ENCODE data around the gene PODN.

PODN gene

DNA sequence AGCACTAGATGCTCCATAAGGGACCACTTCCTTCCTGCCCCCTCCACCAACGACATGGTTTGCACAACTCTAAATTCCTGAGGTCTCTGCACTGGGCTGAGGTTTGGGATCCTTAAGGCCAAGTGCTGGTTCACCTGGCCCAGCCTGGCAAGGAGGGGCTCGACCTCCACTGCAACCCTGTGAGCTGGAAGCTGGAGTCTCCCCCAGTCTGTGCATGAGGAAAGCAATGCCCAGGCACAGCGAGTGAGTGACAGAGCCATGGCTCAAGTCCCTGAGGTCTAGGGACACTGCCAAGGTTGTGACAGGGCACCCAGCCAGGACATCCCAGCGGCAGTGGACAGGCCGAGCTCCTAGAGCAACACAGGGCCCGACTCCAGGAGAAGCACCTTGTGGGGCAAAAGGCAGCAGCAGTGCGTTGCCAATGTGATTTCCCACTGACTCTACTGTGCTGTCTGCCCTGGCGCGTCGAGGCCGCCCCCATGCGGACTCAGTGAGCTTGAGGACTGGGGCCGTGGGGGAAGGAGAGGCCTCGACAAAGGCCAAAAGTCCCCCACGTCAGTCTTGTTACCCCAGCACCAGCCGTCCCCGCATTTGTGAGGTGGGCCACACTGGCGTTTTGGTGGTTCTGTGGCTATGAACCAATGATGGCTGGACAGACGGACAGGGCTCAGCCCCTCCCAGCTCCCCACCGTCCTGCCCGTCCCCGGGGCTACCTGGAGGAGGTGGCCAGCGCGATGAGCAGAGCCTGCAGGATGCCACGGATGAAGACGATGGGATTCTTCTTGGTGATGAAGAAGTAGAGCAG is 30.0 kb downstream of the PODN start:
- no peak for DNase-seq

DNA sequence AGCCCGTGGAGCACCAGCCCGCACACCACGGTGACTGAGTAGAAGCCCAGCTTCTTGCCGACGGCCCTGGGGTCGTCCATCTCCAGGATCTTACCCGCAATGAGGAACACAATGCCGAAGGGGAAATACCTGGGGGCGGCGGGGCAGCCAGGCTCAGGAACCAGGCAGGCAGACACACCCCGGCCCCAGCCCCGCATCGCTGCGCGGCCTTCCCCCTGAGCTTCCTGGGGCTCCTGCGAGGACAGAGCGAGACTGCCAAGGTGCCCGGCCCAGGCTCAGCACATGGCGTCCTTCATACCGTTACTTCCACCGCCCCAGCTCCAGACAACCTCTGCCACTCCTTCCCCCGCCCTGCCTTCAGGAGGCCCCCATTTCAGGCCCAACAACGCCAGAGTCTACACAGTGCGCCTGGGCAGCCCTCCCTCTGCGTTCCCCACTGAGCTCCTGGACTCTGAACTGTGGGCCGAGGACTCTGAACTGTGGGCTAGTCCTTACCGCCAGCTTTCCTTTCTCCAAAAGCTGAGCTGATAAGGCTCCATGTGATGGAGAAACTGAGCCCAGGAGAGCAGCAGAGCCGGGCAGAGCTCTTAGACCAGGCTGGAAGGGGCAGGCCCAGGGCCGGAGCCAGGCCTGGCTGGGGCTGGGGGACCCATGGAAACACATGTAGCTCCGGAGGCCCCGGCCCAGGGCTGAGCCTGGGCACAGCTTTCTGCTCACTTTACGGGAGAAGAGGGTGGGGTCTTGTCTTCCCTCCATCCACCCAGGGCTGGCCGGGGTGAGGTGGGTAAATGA is 30.8 kb downstream of the PODN start:
- no peak for DNase-seq

DNA sequence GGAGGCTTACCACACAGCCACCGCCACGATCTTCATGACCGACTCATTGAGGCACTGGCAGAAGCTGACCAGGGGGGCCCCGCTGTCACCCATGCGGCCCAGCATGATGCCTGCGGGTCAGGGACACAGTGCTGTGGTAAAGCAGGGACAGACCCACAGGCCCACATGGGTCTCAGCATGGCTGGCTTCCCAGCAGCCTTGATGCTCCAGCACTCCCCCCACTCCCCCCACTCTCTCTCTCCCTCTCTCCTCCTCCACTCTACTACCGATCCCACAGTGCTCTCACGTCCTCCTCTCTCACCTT is 31.4 kb downstream of the PODN start:
- DNase-seq, result no peak

DNA sequence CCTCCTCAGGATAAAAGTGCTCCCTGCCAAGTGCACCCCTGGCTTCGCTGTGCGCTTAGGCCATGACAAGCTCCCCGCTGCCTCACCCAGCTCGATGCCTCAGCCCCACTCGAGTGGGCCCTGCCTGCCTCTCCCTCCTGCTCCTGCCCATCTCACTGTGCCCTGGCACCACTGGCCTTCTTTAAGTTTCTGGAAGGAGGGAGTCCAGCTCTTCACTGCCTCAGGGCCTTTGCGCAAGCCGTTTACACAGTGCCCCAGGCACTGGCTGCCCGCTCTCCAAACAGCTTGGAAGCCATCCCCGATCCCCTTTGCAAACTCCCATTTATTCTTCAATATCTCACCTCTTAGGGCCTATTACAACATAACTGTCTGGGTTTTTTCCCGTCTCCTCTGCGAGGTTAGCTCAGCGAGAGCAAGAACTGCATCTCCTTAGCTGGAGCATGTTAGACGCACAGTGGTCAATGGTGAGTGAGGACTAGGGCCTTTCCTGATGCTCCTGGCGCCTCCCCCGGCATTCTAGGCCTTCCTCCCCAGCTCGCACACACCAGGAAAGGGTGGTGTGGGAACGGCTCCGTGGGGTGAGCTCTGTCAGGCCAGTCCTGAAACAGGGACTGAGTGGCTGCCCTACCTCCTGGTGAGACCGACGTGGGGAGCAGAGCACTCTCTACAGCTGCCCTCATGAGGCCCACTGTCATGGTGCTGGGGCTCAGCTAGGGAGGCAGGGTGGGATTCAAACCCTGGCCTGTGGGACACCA is 31.9 kb downstream of the PODN start:
- no peak for DNase-seq

DNA sequence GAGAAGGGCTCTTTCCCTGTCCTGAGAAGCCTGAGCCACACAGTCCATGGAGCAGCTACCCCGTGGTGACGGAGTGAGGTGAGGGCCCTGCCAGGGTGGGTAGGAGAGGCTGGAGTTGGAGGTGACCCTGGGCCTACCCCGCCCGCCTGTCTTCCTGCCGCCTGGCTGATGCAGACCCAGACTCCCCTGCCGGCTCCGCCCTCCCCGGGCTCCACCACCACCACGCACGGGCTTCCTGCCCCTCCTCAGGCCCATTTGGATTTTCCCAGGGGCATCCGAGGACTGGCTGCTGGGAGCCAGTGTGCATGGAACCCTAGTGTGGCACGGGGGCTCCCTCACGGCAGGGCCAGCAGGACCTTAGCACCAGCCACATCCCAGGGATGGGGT is 32.5 kb downstream of the PODN start:
- DNase-seq, result no peak

DNA sequence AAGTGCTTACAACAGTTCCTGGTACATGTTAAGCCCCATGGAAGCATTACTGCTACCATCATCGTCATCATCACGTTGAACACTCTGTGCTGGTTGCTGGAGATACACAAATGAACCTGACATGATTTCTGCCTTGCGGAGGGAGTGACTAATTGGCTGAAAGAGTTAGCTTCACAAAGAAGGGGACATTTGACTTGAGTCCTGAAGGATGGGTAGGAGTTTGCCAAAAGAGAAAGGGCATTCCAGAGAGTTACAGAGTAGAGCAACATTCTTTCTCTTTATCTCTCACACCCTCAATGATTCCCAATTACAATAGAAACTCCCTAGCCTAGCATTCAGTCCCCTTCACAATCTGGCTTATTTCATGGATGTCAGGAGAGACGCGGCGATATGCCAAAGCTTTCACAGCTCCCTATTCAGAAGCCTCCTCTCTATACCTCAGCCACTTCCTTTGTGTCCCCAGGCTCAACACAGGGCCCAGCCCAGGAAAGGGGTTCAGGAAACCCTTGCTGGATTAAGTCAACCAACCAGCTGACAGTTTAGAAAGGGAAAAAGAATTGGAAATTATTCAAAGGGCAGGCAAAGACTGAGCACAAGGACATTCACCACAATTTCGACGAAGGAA is 42.4 kb downstream of the PODN start:
- no peak for DNase-seq

DNA sequence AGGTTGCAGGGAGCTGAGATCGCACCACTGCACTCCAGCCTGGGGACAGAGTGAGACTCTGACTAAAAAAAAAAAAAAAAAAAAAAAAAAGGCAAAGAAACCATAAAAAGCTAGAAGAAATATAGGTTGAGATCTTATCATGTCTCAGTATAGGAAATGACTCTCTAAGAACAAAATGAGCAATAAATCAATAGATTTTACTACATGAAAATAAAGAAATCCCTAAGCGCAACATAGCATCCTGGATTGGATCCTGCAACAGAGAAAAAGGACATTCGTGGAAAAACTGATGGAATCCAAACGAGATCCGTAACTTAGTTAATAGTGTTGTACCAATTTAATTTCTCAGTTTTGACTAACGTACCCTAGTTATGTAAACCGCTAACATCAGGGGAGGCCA is 45.1 kb downstream of the PODN start:
- no peak for DNase-seq

DNA sequence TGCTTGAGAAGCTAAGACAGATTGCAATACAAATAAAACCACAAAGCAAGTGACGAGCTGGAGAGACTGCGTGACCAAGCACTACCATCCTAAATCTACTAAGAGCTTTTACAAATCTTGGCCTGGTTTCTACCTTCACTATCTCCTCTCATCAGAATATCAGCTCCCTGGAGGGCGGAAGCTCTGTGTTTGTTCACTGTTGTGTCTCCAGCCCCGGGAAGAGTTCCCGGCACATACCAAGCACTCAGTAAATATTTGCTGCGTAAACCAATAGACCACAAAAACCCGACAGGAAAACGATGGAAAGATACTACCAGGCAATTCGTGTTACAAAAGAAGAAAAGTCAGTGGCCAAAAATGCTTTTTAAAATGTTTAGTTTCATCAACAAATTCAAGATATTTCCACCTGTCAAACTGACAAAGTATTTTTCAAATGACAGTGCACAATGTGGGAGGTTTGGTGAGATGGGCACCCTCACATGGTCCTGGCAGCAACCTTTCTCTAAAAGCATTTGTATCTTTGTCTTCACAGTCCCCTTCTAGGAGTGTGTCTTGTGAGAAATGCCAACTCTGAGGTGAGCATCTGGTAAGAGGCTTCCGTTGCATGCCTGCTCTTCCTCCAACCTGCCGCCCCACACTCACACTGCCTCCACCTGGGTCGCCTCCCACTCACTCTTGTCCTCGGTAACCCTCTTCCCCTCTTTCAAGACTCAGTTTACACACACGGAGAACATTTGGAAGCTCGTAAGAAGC is 45.7 kb downstream of the PODN start:
- no peak for DNase-seq

DNA sequence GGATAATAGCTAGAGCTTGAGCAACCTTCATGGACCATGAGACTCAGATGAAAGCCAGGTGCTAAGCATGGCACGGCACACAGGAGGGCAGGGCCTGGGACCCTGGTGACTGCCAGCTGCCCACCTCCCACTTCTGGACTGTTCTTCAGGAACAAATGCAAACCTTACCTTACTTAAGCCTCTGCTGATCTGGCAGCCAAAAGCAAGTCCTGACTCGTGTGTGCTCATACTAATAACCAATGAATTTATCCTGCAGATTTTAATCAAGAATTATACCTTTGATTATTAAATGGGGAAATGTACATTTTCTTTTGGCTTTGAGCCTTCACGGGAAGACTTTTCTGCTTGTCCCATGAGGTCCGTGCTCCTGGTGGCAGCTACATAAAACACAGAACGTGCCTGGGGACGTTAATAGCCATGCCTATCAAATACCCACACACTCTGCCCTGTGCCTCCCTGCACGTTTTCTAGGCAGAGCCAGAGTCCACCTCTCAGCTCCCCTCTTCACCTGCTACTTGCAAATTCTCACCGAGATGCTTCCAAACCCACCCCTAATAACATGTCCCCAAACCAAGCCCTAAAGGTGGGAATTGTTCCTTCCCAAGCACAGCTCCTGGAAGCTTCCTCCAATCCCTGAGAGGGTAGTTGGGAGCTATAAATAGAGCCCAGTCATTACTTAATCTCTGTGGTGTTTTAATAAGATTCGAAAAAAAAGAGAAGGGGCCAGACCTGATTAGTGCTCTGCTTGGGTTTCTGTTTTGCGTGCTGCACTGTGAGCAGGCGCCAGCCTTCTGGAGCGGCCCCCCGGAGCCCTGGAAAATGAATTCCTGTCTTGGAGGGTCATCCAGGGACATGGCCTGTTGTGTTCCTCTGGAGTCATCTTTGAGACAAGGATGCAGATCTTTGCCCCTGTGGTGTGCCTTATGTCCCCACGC is 46.9 kb downstream of the PODN start:
- DNase-seq, result no peak

DNA sequence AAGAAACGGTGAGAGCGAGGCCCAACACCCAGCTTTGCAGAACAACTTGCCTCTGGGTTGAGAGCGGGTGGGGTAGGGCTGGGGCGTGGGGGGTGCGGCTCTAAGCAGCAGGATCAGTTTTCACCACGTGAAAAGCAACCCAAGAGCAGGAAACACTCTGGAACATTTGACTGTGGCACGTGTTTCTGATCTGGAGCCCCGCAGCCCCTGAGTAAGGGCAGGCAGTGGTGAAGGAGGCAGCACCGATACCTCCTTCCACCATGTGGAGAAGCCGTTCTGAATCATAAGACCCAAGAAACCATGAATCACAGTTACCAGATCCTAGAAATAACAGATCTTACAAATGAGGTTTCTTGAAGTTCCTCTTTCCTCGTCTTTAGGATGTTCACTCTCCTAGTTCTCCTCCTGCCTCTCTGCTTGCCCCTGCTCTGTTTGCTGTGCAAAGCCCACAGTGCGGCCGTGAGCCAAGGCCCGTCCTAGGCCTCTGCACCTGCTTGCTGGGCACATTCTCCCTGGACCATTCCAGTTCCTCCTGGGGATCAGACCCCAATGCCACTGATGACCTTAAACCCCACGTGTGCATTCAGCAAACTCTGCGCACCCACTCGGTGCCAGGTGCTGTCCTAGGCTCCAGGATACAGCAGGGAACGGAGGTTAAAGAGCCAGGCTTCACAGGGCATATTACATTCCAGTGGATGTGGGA is 48.5 kb downstream of the PODN start:
- DNase-seq, result no peak

DNA sequence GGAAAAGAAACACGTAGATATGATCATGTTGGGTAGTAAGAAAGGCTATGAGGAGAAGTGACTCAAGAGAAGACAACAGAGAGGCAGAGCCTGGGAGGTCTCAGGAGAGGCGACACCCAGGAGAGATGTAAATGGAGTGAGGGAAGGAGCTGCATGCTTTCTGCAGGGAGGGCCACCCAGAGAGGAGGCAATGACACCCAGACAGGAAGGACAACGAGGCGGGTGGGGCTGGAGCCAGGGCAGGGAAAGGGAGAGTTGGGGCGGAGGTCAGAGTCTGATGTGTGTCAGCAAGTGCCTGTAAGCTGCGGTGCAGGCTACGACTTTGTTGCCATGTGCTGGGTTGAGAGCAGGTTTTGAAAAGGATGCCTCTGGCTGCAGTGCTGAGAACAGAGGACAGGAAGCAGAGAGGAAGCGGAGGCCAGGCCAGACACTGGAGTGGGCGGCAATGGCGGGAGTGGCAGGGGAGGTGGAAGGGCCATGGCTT is 49.1 kb downstream of the PODN start:
- no peak for DNase-seq

DNA sequence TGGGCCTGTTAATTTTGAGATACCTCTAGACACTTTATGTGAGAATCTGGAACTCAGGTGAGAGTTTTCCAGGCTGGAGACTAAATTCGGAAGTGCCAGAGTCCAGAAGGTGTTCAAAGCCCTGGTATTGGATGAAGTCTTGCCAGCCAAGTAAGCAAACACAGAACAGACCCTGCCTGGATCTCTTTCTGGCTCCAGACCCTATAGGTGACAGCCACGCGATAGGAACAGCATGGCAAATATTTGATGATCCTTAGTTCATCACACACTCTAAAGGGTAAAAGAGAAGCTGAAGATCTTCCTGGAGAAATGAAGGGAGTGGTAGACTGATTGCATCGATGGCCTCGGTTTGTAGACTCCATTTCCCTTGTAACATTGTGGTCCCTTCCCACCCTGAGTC is 49.7 kb downstream of the PODN start:
- no peak for DNase-seq

DNA sequence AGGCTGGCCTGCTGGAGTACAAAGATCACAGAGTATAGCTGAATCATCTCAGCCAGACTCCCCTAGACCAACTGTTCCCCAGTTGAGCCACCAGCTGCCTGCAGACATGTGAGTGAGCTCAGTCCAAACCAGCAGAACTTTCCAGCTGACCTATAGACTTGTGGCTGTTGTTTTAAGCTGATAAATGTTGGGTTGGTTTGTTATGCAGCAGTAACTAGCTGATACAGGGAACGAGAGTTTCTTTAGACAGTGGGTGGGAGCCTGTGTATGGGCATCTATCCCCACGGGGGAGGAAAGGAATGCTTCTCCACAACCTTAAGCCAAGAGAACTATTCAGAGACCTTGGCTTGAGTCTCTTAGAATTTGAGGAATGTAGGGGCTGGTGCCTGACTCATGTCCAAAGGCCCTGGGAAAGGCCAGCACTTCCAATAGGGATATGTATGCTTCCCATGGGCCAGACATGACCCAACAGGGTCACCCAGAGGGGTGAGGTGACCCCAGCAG is 50.3 kb downstream of the PODN start:
- no peak for DNase-seq

DNA sequence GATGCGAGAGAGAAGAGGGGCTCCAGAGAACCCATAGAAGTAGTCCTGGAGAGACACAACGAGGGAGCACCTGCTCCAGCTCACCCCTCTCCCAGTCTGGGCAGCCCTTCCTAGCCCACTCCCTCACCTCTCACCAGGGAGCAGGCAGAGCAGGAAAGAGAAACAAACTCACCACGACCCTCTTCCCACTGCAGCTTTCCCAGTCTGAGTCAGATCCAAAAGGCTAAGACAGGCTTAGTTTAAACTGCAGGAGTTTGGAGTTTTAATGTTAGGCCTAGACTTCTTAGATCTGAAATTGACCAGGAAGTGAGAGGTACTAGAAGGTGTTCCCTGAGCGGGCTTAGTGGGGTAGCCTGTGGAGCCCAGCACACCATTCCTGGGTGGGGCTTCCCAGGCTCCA is 50.8 kb downstream of the PODN start:
- no peak for DNase-seq

DNA sequence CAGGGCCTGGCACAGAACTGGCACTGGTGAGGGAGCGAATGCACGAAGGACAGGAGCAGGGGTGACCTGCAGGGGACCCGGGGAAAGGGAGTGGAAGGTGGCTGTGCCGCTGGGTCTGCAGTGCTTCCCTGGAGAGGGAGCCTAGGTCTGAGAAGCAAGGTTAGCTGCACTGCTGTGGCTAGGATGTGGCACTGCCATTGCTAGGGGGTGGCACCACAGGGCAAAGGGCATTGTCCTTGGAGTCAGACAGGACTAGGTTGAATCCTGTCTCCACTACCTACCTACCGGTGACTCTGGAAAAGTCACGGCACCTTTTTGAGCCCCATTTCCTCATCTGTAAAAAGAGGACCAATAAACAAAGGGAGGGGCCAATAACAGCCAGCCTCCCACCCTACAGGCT is 52.1 kb downstream of the PODN start:
- no peak for DNase-seq

DNA sequence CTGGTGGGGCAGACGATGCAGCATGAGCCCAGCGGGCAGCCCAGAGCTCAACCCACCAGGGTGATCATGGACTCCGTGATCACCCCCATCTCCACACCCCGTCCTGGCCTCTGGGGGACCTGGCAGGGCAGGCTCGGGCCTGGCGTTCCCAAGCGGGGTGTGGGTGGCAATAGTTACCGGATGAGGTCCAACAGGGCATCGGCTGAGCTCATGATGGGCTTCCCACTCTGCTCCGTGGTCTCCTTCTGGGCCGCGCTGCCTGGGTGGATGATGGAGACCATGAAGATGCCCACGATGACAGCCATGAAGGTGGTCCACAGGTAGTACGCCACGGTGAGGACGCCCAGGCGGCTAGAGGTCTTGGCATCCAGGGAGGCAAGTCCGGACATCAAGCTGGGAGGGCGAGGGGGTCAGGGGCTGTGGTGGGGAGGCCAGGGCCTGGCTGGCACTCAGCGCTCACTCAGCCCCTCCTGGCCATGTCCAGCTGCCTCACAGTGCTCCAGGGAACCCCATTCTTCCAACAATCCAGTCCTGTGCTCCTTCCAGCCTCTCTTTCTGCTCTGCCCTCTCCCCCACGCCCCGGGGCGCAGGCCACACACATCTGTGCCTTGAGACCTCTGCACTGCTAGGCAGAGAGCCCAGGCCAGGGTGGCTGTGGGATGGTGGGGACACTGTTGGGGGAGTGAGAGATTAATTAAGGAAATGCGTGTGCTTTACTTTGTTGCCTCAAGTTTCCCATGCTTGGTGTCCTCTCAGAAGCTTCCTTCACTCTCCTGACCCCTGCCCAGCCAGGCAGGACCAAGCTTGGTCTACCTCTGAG is 52.8 kb downstream of the PODN start:
- DNase-seq, result no peak

DNA sequence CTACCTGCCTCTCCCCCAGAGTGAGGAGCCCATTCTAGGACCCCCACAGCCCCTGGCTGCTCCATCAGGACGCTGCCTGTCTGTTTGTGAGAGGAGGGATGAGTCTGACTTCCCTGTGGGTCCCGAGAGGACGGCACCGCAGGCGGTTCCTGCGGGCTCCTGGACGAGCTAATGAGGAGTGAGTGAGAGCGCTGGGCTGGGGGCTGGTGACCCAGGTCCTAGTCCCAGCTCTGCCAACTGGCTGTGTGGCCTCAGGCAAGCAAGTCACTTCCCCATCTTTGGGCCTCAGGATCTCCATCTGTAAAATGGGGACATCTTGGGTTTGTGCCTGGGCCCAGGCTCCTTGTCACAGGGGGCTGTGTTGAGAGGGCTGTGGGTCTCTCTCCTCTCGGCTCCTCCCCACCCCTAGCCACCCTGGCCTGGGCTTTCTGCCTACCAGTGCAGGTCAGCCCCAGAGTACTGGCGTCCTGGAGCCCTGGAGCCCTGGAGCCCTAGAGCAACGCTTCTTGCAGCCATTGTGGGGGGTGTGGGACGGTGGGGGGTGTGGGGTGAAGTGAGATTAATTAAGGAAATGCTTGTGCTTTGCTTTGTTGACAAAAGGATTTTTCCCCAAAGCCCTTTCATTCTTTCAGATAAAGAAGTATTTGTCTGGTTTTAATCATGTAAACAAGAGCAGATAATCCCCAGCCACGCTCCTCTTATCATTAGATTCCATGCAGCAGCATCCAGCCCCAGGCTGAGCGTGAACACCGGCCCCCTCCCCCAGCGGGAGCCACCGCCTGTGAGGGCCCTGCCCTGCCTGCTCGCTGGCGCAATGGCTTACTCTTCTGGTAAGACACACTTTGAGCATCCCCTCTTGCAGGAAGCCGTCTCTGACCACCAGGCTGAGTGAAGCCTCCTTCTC is 53.6 kb downstream of the PODN start:
- DNase-seq, result no peak

DNA sequence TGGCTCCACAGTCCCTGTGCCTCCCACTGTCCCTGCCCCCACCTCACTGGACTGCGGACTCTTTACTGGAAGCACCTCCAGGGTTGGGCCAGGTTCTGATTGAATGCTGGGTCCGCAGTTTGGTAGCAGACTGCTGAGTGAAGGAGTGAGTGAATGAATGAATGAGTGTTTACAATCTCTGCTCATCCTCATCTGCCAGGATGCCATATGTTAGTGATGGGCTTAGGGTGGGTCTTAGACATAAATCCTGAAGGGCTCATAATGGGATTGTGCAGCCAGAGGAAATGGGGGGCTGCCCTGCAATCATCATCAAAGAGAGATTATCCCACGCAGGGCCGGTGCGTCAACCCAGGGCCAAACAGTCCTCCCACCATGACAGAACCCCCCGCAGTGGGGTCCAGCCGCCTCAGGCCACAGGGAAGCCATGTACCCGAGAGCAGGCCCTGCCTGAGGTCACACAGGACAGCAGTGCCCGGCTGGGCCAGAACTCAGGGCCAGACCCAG is 54.3 kb downstream of the PODN start:
- DNase-seq, result no peak

Data from 8988T (cell line).